HepG2 (cell line): ENCODE data around the gene C22orf39.

Experiments used
- KLF12 ChIP-seq: sonication (generic); formaldehyde crosslinking; IDR thresholded peaks from 2 replicates; pipeline ENCODE4 v1.4.0; 2020; ENCODE audit warnings: missing genetic modification reagents, borderline replicate concordance
- NR2F2 ChIP-seq: IDR thresholded peaks from 2 replicates; pipeline ENCODE4 v1.6.1; 2012; ENCODE audit warnings: low read depth, inconsistent platforms, borderline replicate concordance
- POLR2A ChIP-seq, 2 experiments: IDR thresholded peaks; 2 replicates each; pipeline ENCODE4 v1.6.1; 2011; ENCODE audit warnings: low read depth in 2 of 2, low read length in 2 of 2, mild to moderate bottlenecking in 1 of 2, moderate library complexity in 1 of 2; ENCODE audit not compliant: insufficient read depth in 1 of 2
- POLR2AphosphoS5 ChIP-seq: IDR thresholded peaks from 2 replicates; pipeline ENCODE4 v1.6.1; 2012; ENCODE audit warnings: low read depth, low read length
- ZNF335 ChIP-seq: sonication (generic); formaldehyde crosslinking; IDR thresholded peaks from 2 replicates; pipeline ENCODE4 v1.4.0; 2020; ENCODE audit warnings: missing genetic modification reagents
- TF ChIP-seq, protein P1 (sequence below): sonication (generic); formaldehyde crosslinking; IDR thresholded peaks from 2 replicates; pipeline ENCODE4 v1.5.0; 2020; ENCODE audit warnings: mild to moderate bottlenecking, missing genetic modification reagents, moderate library complexity

DNA sequence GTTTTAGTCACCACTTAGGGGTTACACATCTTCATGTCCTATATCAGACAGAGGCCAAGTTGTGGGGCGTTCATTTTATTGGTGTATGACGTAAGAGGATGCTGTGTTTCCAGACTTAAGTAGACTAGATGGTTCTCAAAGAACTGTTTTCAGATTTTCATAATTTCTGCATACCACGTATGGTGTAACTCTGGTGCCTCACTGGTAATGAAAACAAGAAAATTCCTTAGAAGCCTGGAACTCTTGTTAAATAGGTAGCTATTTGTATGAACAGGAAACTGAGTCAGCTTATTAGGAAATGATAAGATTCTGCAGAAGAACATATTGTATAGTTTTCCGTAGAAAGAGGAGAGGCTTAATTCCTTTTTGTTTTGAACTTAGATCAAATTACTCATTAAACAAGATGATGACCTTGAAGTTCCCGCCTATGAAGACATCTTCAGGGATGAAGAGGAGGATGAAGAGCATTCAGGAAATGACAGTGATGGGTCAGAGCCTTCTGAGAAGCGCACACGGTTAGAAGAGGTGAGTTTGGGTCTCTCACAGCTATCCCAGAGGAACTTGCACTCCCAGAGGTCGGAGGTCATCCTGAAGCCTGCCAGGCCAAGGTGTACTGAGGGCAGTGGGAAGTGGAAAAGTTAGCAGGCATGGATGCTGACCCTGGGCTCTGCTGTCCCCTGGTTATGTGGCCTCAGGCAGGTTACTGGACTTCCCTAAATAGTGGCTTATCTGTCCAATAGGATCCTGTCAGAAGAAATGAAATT is 36.2 kb upstream of the C22orf39 start:
- TF ChIP-seq POLR2A (IDR thresholded peaks at IDR 0.05; ENCODE audit: insufficient read depth in 1 of 2, low read depth in 2 of 2, low read length in 2 of 2) (no peak), POLR2AphosphoS5 (no peak), KLF12 (CRISPR knock-in tag) (no peak), ZNF335 (CRISPR knock-in tag) (no peak), NR2F2 (no peak)
- TF ChIP-seq, protein P1, sequence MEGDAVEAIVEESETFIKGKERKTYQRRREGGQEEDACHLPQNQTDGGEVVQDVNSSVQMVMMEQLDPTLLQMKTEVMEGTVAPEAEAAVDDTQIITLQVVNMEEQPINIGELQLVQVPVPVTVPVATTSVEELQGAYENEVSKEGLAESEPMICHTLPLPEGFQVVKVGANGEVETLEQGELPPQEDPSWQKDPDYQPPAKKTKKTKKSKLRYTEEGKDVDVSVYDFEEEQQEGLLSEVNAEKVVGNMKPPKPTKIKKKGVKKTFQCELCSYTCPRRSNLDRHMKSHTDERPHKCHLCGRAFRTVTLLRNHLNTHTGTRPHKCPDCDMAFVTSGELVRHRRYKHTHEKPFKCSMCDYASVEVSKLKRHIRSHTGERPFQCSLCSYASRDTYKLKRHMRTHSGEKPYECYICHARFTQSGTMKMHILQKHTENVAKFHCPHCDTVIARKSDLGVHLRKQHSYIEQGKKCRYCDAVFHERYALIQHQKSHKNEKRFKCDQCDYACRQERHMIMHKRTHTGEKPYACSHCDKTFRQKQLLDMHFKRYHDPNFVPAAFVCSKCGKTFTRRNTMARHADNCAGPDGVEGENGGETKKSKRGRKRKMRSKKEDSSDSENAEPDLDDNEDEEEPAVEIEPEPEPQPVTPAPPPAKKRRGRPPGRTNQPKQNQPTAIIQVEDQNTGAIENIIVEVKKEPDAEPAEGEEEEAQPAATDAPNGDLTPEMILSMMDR (CRISPR knock-in tag): no peak
